Uterus (tissue), 2 donors: ENCODE measurements around the gene SND1.

Experiments used
- POLR2A ChIP-seq, 2 donors: fragments of 450-650 bp; IDR thresholded peaks; one replicate each; pipeline ENCODE4 v1.6.1; 2016; ENCODE audit warnings: antibody characterized with exemption in 2 of 2, mild to moderate bottlenecking in 1 of 2, moderate library complexity in 1 of 2
- TF ChIP-seq, protein P1 (sequence below), 4 experiments: fragments of 200-600 bp in 2 of 4; fragments of 450-650 bp in 2 of 4; sonication (generic) in 2 of 4; IDR thresholded peaks; one replicate each; pipeline ENCODE4 v1.5.1; 2016 to 2019; ENCODE audit warnings: antibody characterized with exemption in 4 of 4, mild to moderate bottlenecking in 2 of 4, moderate library complexity in 1 of 4

DNA sequence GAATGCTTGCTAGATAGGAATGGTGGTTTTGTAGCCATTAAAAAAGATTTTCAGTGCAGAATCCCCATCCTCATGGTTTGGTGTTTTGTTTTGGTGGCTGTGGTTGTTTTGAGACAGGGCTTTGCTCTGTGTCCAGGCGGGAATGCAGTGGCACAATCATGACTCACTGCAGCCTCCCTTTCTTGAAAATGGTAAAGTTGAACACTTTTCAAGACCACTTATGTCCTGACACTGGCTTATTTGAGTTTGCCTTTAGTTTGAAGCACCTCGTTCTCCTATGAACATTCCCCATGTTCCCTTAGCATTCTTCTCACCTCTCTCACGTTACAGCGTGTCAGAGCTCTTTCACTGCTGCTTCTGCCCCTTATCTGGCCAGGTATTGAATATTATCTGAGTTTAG lies 239.2 kb downstream of the SND1 start:
- TF ChIP-seq POLR2A (IDR thresholded peaks at IDR 0.05): no peak
- TF ChIP-seq, protein P1, sequence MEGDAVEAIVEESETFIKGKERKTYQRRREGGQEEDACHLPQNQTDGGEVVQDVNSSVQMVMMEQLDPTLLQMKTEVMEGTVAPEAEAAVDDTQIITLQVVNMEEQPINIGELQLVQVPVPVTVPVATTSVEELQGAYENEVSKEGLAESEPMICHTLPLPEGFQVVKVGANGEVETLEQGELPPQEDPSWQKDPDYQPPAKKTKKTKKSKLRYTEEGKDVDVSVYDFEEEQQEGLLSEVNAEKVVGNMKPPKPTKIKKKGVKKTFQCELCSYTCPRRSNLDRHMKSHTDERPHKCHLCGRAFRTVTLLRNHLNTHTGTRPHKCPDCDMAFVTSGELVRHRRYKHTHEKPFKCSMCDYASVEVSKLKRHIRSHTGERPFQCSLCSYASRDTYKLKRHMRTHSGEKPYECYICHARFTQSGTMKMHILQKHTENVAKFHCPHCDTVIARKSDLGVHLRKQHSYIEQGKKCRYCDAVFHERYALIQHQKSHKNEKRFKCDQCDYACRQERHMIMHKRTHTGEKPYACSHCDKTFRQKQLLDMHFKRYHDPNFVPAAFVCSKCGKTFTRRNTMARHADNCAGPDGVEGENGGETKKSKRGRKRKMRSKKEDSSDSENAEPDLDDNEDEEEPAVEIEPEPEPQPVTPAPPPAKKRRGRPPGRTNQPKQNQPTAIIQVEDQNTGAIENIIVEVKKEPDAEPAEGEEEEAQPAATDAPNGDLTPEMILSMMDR (IDR thresholded peaks at IDR 0.05): no peak
